Middle frontal gyrus (tissue), 1 donor: ENCODE measurements around the gene IL20.
"Not testable (repeated sequence)": the region's sequence is repeated elsewhere in the genome, so short reads cannot be mapped to it uniquely, and the experiment has no call there.

ENCODE experiments used
- DNase-seq: peaks from one replicate; pipeline ENCODE4 v3.0.0-alpha.2; 2015; ENCODE audit warnings: low spot score; ENCODE audit errors: extremely low spot score

The IL20 gene

DNA sequence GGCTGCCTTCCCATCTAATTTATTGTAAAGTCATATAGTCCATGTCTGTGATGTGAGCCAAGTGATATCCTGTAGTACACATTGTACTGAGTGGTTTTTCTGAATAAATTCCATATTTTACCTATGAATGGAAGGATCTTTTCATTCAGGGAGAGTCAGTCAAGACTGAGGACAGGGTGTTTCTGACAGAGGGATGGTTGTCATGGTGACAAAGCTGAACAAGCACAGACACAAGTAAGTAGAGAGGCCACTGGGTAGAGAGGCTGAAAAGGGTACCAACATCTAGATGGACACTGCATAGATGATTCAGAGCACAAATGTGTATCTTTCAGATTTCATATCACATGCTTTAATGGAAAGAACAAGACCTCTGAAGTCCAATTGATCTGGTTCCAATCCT, 22.6 kb upstream of the IL20 start:
- no peak for DNase-seq

- DNase-seq: no peak
Measured at GRCh38 chr1:206843626-206844025, 21.8 kb upstream of the IL20 start.

GRCh38 chr1:206846487-206846886, 18.9 kb upstream of the IL20 start:
- DNase-seq: no peak

GRCh38 chr1:206847337-206847834, 18.0 kb upstream of the IL20 start:
- DNase-seq: no peak

GRCh38 chr1:206847946-206848345, 17.5 kb upstream of the IL20 start:
- no peak for DNase-seq

DNA sequence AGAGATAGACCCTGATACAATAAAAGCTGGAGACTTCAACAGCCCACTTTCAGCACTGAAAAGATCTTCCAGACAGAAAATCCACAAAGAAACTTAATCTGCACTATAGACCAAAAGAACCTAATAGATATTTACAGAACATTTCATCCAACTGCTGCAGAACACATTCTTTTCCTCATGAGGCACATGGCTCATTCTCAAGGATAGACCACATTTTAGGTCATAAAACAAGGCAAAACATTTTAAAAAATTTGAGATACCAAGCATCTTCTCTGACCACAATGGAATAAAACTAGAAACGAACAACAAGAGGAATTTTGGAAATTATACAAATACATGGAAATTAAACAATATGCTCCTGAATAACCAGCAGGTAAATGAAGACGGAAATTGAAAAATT, 15.0 kb upstream of the IL20 start:
- no peak for DNase-seq

DNA sequence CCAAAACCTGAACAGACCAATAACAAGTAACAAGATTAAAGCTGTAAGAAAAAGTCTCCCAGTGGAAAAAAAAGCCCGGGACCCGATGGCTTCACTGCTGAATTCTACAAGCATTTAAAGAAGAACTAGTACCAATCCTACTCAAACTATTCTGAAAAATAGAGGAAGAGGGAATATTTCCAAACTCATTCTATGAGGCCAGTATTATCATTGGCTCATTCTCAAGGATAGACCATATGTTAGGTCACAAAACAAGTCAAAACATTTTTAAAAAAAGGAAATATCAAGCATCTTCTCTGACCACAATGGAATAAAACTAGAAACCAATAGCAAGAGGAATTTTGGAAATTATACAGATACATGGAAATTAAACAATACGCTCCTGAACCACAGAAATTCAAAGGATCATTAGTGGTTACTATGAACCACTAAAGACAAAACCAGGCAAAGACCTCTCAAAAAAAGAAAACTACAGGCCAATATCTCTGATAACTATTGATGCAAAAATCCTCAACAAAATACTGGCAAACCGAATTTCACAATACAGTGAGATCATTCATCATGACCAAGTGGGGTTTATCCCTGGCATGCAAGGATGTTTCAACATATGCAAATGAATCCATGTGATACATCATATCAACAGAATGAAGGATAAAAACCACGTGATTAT, 13.9 kb upstream of the IL20 start:
- no peak for DNase-seq

DNA sequence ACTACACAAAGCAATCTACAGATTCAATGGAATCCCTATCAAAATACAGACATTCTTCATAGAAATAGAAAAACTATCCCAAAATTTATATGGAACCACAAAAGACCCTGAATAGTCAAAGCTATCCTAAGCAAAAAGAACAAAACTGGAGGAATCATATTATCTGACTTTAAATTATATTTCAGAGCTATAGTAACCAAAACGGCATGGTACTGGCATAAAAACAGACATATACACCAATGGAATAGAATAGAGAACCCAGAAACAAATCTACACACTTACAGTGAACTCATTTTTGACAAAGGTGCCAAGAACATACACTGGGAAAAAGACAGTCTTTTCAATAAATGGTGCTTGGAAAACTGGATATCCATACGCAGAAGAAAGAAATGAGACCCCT, 12.8 kb upstream of the IL20 start:
- DNase-seq: not testable (repeated sequence)

DNA sequence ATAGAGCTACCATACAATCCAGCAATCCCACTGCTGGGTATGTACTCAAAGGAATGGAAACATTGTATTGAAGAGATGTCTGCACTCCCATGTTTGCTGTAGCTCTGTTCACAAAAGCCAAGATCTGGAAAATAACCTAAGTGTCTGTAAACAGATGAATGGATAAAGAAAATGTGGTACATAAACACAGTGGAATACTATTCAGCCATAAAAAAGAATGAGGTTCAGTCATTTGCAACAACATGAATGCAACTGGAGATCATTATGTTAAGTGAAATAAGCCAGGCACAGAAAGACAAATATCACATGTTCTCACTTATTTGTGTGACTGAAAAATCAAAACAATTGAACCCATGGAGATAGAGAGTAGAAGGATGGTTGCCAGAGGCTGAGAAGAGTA, 11.7 kb upstream of the IL20 start:
- not testable (repeated sequence) for DNase-seq

GRCh38 chr1:206854401-206855129, 10.9 kb upstream of the IL20 start:
- no peak for DNase-seq

- no peak for DNase-seq
Measured at GRCh38 chr1:206855859-206856258, 9.6 kb upstream of the IL20 start.

DNA sequence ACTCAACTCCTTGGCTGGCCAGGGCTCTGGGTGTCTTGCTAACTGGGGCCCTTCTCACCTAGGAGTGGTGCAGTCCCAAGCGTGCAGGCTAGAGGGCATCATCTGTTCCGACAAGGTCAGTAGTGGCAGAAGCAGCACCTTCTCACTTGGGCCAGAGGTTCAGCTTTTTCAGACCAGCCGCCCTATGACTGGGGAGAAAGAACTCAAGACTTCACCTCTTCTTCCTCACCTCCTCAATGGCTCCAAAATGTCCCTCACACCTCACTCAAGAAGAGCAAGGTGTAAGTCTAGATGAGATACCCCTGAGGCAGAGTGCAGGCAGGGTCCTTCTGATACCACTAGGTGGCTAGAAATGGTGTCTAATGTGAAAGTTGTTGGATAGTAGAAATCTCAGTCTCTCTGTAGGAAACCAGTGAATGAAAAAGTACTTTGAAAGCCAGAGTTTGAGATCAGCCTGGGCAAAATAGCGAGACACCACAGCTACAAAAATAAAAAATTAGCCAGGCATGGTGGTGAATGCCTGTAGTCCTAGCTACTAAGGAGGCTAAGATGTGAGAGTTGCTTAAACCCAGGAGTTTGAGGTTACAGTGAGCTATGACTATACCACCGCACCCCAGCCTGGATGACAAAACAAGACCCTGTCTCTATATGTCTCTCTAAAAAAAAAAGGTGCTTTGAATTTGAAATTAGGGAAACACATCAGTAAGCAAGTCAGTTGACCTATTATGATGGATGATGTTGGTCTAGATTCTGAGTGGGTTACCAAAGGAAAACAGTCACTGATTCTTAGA, 8.6 kb upstream of the IL20 start:
- DNase-seq: no peak

GRCh38 chr1:206859082-206859521, 6.3 kb upstream of the IL20 start:
- no peak for DNase-seq

DNA sequence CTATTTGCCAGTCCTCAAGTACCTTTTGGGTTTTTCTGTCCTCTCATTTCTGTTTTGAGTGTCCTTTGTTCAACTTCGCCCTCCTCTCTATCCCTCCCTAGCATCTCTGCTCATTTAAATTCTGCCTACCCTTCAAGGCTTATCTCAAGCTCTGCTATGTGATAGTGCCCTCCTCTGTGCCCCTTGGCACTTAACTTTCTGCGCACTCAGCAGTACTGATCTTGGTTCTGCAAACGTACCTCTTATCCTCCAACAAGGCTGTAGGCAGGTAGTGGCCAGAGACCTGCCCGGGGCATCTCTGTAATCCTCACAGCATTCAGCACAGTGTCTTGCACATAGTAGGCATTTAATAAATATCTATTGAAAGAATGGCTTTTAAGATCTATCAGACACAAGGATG, 5.3 kb upstream of the IL20 start:
- no peak for DNase-seq

- no peak for DNase-seq
Measured at GRCh38 chr1:206863266-206863665, 2.2 kb upstream of the IL20 start.

DNA sequence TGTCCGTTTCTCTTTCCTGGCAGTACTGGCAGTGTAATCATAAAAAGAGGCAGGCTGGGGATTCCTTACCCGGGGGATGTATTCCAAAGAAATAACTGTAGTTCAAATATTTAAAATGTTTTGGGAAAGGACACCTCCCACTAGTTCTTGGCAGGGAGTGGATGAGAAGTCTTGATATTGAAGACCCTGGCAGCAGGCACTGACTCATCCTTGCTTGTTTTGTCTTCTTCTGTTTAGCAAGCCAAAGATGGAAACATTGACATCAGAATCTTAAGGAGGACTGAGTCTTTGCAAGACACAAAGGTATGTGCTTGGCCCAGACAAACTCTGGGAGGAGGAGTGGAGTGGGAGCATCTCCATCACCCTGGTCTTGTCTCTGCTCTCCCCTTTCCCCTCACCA, 639 bp downstream of the IL20 start:
- no peak for DNase-seq

DNA sequence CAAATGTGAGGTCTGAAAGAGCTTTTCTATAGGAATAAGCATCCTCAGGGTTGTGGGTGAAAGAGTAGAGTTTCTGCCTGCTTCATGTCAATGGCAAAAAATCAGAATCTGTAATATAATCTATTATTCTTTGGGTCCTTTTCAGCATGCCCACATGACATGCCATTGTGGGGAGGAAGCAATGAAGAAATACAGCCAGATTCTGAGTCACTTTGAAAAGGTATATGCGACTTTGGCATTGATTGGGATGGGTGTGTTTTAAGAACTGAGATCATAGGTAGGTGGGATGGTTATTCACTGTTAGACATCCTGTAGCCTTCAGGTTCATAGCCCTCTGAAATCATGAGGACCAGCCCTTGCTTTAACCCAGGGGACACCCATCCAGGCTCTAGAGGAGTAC, 1.8 kb downstream of the IL20 start:
- no peak for DNase-seq

DNA sequence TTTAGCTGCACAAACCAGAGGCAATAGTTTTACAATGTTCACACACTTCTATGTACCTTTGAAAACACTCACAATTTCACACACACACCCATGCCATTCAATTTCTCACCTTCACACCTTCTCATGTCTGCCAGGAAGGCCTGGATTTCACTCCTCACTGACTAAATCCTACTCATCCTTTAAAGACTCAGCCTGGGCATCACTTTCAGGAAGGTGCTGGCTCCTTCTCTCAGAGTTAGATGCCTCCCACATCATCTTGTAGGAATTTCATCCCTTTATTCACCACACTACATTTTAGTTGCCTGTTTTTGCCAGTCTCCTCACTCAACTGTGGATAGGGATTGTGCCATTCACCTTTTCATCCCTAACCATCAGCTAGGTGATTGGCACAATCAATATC, 2.3 kb downstream of the IL20 start:
- DNase-seq: no peak

DNA sequence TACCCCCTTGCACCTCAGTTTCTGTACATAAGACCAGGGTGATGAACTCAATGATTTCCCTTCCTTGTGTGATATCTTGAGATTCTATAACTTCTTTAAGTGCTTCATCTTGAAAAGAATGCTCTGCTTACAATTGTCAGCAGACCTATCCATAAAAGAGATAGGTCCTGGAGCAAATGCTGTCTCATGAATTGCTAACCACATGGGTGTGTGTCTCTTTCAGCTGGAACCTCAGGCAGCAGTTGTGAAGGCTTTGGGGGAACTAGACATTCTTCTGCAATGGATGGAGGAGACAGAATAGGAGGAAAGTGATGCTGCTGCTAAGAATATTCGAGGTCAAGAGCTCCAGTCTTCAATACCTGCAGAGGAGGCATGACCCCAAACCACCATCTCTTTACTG, 2.8 kb downstream of the IL20 start:
- no peak for DNase-seq

DNA sequence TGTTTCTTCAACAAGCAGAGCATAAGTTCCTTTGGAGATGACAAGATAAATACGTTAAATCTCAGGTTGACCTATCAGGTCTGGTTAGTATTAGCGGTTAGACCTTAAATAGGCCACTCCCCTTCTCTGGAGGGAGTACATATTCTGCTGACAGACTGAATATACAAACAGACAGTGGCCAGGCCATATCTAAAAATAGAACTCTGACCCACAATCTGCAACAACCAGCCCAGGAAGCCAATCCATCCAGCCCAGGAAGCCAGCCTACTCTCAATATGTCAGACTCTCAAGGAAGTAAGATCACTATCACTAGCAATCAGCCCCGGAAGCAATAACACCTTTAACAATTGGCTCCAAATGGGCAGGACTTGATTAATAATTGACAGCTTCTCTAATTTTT, 6.7 kb downstream of the IL20 start:
- no peak for DNase-seq

DNA sequence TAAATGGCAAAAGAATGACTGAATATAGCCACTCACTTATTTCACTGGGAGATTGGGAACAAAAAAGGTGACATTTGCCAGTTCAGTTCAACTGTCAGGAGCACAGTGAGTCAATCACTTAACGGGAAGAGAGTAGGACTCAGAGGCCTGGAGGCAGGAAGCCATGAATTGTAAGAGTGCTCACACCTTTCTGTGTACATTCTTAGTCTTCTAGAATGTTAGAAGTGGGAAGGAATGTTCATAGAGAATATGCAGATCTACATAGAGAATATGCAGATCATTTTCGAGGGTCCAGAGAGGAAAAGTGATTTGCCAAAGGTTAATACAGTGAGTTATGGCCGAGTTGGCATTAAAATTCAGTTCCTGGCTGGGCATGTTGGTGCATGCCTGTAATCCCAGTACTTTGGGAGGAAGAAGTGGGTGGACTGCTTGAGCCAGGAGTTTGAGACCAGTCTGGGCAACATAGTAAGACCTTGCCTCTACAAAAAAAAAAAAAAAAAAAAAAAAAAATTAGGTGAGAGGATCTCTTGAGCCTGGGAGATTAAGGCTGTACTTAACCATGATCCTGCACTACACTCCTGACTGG, 8.3 kb downstream of the IL20 start:
- DNase-seq: no peak
